Measurements from ENCODE around the gene SMARCAL1. TPM values are rescaled to one million over a fixed set of nuclear protein-coding genes. Genes with fewer than 3 reads are reported as not detected.

SMARCAL1 gene
- total RNA-seq, 1 experiment from 2014 or later = 20.9 TPM

GRCh38 chr2:216469661-216470060 lies 57.4 kb downstream of the SMARCAL1 start:
- H3K4me1 Mint-ChIP-seq = no peaks in the 10 kb centered on the region
- H3K27me3 Mint-ChIP-seq (ENCODE audit: low read depth) = no peaks in the 10 kb centered on the region
- POLR2A ChIA-PET = no interaction called here
- no peak for TF ChIP-seq NFYB (CRISPR knock-in tag; conservative IDR thresholded peaks at IDR 0.05; ENCODE audit: low read depth)
- no peak for TF ChIP-seq SOX15 (CRISPR knock-in tag; IDR thresholded peaks at IDR 0.05)
- no peak for TF ChIP-seq HMGXB4 (CRISPR knock-in tag; IDR thresholded peaks at IDR 0.05)
- no peak for TF ChIP-seq ZNF317 (CRISPR knock-in tag; IDR thresholded peaks at IDR 0.05; ENCODE audit: borderline replicate concordance, low read depth)
- no peak for TF ChIP-seq JAZF1 (CRISPR knock-in tag; IDR thresholded peaks at IDR 0.05)
- TF ChIP-seq ZMAT4 (CRISPR knock-in tag; IDR thresholded peaks at IDR 0.05) = no peak
- no peak for TF ChIP-seq ZNF671 (CRISPR knock-in tag; IDR thresholded peaks at IDR 0.05)
- no peak for TF ChIP-seq ZNF232 (CRISPR knock-in tag; IDR thresholded peaks at IDR 0.05)
- TF ChIP-seq OVOL2 (CRISPR knock-in tag; IDR thresholded peaks at IDR 0.05; ENCODE audit: borderline replicate concordance) = no peak
- no peak overlapping the region for H3K4me3 Mint-ChIP-seq
- no peaks in the 10 kb centered on the region for H3K9me3 Mint-ChIP-seq
- 0 out of 2 replicates have a peak, but pooled peaks cover 5% of the 10 kb centered on the region for H3K36me3 Mint-ChIP-seq
- DNase-seq (ENCODE audit: low spot score) (no peak), ATAC-seq (no peak)
- CTCF ChIA-PET = interaction anchor here (1.2 kb wide), 1 partner anchor 9 kb away, joined by 4 read pairs; no protein-coding TSS in a partner anchor
- H3K27ac Mint-ChIP-seq = no peak overlapping the region

GRCh38 chr2:216473187-216473586 lies 60.9 kb downstream of the SMARCAL1 start:
- H3K36me3 Mint-ChIP-seq = no peaks in the 10 kb centered on the region; the same call in 1 of the 2 replicates
- DNase-seq (ENCODE audit: low spot score) (no peak), ATAC-seq (no peak)
- POLR2A ChIA-PET = no interaction called here
- CTCF ChIA-PET = no interaction called here
- no peaks in the 10 kb centered on the region; the same call in 1 of the 2 replicates for H3K4me1 Mint-ChIP-seq
- no peaks in the 10 kb centered on the region for H3K9me3 Mint-ChIP-seq
- no peak overlapping the region for H3K27ac Mint-ChIP-seq
- H3K4me3 Mint-ChIP-seq = no peak overlapping the region
- no peaks in the 10 kb centered on the region for H3K27me3 Mint-ChIP-seq (ENCODE audit: low read depth)
- TF ChIP-seq NFE2L1 (CRISPR knock-in tag; IDR thresholded peaks at IDR 0.05) = no peak
- no peak for TF ChIP-seq JUN (CRISPR knock-in tag; IDR thresholded peaks at IDR 0.05)
- no peak for TF ChIP-seq ZNF425 (CRISPR knock-in tag; conservative IDR thresholded peaks at IDR 0.05)
- TF ChIP-seq GTF2I (CRISPR knock-in tag; conservative IDR thresholded peaks at IDR 0.05) = no peak
- TF ChIP-seq KAT7 (CRISPR knock-in tag; IDR thresholded peaks at IDR 0.05; ENCODE audit: borderline replicate concordance) = no peak
- no peak for TF ChIP-seq AFF4 (CRISPR knock-in tag; IDR thresholded peaks at IDR 0.05; ENCODE audit: borderline replicate concordance)
- TF ChIP-seq E2F4 (CRISPR knock-in tag; IDR thresholded peaks at IDR 0.05; ENCODE audit: borderline replicate concordance, low read depth) = no peak
- no peak for TF ChIP-seq ZBTB21 (CRISPR knock-in tag; IDR thresholded peaks at IDR 0.05; ENCODE audit: borderline replicate concordance)
- TF ChIP-seq FOXJ3 (CRISPR knock-in tag; IDR thresholded peaks at IDR 0.05; ENCODE audit: borderline replicate concordance) = no peak
- TF ChIP-seq HMGXB4 (CRISPR knock-in tag; IDR thresholded peaks at IDR 0.05) = no peak
- no peak for TF ChIP-seq TCF7 (CRISPR knock-in tag; IDR thresholded peaks at IDR 0.05; ENCODE audit: low read depth)
- TF ChIP-seq FOXP1 (CRISPR knock-in tag; IDR thresholded peaks at IDR 0.05; ENCODE audit: borderline replicate concordance) = no peak
- TF ChIP-seq RORB (CRISPR knock-in tag; IDR thresholded peaks at IDR 0.05) = no peak
